GM19395 (cell line): ENCODE data around the gene STMND1.
"Not testable (repeated sequence)": the region's sequence is repeated elsewhere in the genome, so short reads cannot be mapped to it uniquely, and the experiment has no call there.

Experiments used
- ATAC-seq: cut with Tn5 transposase; IDR thresholded peaks from one replicate; pipeline ENCODE4 v1.9.1; 2021; ENCODE audit warnings: mild to moderate bottlenecking, moderate library complexity; ENCODE audit not compliant: unreplicated experiment

The STMND1 gene

GRCh38 chr6:17101422-17102257, at the start of gene STMND1:
STMND1 (plus strand) TSS chr6:17102050; CDS start chr6:17102258, 208 bp downstream.
- no peak for ATAC-seq

GRCh38 chr6:17054647-17055046, 47.2 kb upstream of the STMND1 start:
- no peak for ATAC-seq

DNA sequence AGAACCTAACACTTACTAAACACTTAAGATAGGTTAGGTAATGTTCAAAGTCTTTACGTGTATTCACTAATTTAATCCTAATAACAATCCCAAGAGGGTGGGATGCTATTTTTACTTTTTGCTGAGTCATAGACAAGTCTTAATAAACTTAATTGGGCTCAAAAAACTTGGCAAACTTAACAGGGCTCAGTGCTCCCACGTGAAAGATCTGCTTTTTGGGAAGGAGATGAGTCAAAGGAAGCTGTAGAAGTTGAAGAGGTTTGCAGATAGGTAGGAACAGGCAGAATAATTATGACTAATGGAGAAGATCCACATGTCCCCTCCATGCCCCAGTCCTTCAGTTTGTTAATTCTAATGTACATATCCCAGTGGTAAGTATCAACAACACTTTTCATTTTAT, 44.5 kb upstream of the STMND1 start:
- no peak for ATAC-seq

- no peak for ATAC-seq
These were observed 43.3 kb upstream of the STMND1 start for GRCh38 chr6:17058550-17058949.

DNA sequence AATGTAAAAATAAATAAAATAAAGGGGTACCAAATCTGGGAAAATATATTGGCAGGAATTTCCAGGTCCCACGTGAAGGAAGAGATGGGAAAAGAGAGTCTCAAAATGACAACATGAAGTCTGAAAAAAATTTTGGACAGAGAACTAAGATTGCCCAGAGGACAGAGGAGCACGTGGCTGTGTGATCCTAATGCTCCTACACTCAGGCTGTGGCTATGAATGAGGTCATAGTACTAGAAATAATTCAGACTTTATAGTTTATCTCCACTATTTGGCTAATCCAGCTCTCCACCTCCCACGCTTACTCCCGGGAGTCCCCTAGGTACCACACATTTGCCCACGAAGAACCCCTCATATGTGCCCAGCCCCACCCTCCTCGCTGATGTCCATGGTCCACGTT, 42.8 kb upstream of the STMND1 start:
- no peak for ATAC-seq

- ATAC-seq, result no peak
These were observed 42.0 kb upstream of the STMND1 start for GRCh38 chr6:17059850-17060249.

DNA sequence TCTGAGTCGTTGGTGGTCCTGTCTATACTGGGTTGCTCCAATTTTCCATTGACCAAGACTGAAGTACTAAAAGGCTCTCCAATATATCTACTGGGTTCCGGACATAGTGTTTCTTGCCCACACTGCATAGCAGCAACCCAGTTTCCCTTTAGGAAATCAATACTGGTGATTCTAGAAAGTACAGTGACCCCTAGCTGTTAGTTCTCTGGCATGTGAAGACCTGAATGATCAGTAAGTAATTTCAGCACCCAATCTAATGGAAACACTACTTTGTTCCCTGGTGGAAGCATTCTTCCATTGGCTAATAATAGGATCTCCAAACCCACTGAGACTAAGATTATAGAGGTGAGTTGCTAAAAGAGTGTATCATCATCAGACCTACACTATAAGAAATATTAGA, 40.8 kb upstream of the STMND1 start:
- no peak for ATAC-seq

DNA sequence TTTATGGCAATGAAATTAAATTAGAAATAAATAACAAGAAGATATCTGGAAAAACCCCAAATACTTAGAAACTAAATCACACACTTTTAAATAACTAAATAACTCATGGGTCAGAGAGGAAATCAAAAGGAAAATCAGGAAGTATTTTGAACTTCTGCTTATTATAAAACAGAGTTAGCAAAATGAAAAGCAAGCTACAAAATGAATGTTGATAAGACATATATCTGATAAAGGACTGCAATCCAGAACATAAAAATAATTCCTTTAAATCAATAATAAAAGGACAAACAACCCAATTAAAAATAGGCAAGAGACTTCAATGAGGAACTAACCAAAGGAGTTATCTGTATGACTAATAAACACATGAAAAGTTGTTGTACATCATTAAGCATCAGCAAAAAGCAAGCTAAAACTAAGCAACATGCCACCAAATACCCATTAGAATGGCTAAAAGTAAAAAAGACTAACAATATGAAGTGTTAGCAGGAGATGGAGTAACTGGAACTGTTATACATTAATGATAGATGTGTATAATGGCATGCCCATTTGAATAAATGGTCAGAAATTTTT, 38.9 kb upstream of the STMND1 start:
- ATAC-seq, result no peak

GRCh38 chr6:17064975-17065374, 36.9 kb upstream of the STMND1 start:
- no peak for ATAC-seq

GRCh38 chr6:17066610-17067009, 35.2 kb upstream of the STMND1 start:
- peak; percentile 67 for ATAC-seq

DNA sequence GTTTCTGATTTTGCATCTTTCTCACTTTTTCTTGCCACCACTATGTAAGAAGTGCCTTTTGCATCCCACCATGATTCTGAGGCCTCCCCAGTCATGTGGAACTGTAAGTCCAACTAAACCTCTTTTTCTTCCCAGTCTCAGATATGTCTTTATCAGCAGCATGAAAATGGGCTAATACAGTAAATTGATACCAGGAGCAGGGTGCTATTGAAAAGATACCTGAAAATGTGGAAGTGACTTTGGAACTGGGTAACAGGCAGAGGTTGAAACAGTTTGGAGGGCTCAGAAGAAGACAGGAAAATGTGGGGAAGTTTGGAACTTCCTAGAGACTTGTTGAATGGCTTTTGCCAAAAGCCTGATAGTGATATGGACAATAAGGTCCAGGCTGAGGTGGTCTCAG, 32.9 kb upstream of the STMND1 start:
- not testable (repeated sequence) for ATAC-seq

- ATAC-seq, result not testable (repeated sequence)
These were observed 31.4 kb upstream of the STMND1 start for GRCh38 chr6:17070400-17070799.

GRCh38 chr6:17073596-17073995, 28.3 kb upstream of the STMND1 start:
- ATAC-seq, result not testable (repeated sequence)

- ATAC-seq, result no peak
These were observed 20.6 kb upstream of the STMND1 start for GRCh38 chr6:17081273-17081672.

DNA sequence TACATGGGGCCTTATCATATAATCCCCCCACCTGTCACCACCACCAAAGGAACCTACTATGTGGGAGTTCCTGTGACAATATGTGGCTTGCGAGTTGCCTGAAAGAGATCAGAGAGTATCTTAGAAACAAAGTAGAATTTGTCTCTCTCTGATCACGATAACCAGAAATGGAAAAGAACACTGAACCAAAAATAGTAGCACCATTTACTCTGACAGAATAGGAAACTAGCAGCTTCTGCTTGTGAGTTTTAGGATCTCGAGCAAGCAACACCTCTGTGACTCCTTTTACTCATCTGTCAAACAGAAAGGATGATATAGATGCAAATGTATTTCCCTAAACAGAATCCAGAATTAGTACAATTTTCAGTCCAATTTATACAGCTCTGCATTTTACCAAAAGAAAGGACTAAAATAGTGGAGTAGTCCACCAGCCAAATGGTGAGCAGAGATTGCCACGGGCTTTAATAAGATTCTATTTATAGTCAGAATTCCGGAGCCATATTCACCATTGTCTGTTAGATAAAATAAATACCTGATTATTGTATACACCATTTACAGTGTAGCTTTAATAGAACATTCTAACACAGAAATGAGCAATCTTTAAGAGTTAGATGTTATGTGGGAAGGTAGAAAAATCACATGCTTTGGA, 19.9 kb upstream of the STMND1 start:
- no peak for ATAC-seq

DNA sequence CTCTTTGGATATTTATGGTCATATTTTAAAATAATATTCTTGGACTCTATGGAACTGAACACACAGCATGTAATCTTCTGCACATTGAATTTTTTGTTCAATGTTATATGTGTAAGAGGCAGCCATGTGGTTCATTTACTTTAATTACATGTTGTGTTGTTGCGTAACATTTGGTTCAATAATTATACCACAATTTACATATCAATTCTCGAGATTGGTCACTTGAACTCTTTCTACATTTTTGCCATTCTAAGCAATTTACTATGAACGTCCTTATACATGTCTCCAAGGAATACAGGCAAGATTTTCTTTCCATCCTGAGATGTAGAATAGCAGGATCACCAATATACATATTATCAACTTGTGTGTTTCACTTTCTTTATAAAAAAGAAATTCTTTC, 18.5 kb upstream of the STMND1 start:
- no peak for ATAC-seq

- ATAC-seq, result peak; percentile 63
These were observed 15.4 kb upstream of the STMND1 start for GRCh38 chr6:17086469-17086868.

GRCh38 chr6:17088091-17088611, 13.7 kb upstream of the STMND1 start:
- ATAC-seq, result no peak

DNA sequence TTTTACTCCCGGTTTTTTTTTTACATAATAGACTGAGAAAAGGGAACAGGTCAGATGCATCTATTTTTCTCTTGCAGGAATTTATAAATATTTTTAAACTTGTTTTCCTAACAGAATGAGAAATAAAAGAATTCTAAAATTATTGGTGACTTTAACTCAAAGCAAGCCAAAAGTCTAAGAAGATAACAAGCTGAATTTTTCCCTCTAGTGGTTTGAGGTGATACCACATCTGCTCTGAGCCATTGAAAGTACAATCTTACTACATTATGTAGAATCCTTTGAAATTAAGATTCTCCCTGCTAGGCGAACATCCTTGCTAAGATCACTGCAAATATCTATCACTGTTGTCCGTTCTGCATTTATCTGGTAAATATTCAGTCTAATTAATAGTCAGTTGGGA, 10.7 kb upstream of the STMND1 start:
- ATAC-seq, result no peak

DNA sequence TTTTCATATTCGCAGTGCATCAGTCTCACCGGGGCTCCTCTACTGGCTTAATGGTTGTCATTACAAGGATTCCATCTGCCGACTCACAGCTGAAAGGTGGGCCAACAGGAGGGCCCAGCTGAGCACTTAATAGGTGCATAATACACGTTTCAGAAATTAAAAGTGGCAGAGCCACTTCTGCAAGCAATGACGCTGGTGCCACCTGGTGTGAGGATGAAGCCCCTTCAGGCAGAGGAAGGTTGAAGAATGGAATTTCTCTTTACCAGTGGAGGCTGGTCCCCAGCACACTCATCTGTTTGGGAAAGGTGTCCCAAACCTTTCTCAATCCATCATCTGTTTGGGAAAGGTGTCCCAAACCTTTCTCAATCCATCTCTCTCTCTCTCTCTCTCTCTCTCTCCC, 8.2 kb upstream of the STMND1 start:
- ATAC-seq, result no peak

DNA sequence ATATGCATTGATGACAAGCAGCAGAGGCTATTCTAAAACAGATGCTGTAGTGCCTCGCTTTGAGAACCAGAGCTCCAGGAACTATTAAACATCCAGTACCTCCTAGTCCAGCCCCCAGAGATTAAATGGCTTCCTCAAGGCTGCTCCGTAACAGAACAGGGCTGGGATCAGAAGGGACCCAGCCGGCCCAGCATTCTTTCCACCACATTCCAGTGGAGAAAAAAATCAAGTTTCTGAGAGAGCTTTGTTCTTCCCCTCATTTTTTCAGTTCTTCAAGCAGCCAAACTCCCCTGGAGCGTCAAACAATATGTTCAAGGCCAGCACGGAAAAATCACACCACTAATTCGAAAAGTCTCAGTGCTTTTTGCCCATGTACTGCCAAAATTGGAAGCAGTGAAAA, 5.8 kb upstream of the STMND1 start:
- no peak for ATAC-seq

GRCh38 chr6:17096652-17097051, 5.2 kb upstream of the STMND1 start:
- ATAC-seq, result no peak
